ENCODE measurements around the gene SHANK3.
"Not testable (repeated sequence)": the region's sequence is repeated elsewhere in the genome, so short reads cannot be mapped to it uniquely, and the experiment has no call there.

The SHANK3 gene

GRCh38 chr22:50627642-50628542 lies 44.7 kb upstream of the SHANK3 start, which contains the start of gene ARSA:
ARSA (minus strand) TSS chr22:50628152; CDS start chr22:50627779, 373 bp downstream.
- H3K4me3 ChIP-seq (ENCODE audit: low read depth, low read length), result peak within 1 kb of the TSS; percentile 68
- peak; percentile 43 for DNase-seq (ENCODE audit: low read depth)
- peak; percentile 39 for TF ChIP-seq CTCF (IDR thresholded peaks at IDR 0.05; ENCODE audit: low read depth, low read length, missing control alignments)

GRCh38 chr22:50628543-50629134 lies 44.0 kb upstream of the SHANK3 start:
- no peak for DNase-seq (ENCODE audit: low read depth)
- no peak for TF ChIP-seq CTCF (IDR thresholded peaks at IDR 0.05; ENCODE audit: low read depth, low read length, missing control alignments)
- peak overlapping the region; percentile 68 for H3K4me3 ChIP-seq (ENCODE audit: low read depth, low read length)

GRCh38 chr22:50630376-50630775 lies 42.2 kb upstream of the SHANK3 start:
- H3K4me3 ChIP-seq (ENCODE audit: low read depth, low read length), result no peak overlapping the region
- no peak for TF ChIP-seq CTCF (IDR thresholded peaks at IDR 0.05; ENCODE audit: low read depth, low read length, missing control alignments)
- no peak for DNase-seq (ENCODE audit: low read depth)

GRCh38 chr22:50633086-50633485 lies 39.5 kb upstream of the SHANK3 start:
- TF ChIP-seq CTCF (IDR thresholded peaks at IDR 0.05; ENCODE audit: low read depth, low read length, missing control alignments), result no peak
- no peak overlapping the region for H3K4me3 ChIP-seq (ENCODE audit: low read depth, low read length)
- no peak for DNase-seq (ENCODE audit: low read depth)

- DNase-seq (ENCODE audit: low read depth), result no peak
These were observed 38.9 kb upstream of the SHANK3 start for GRCh38 chr22:50633771-50634170.

GRCh38 chr22:50635591-50635990 lies 37.0 kb upstream of the SHANK3 start:
- no peak for TF ChIP-seq CTCF (IDR thresholded peaks at IDR 0.05; ENCODE audit: low read depth, low read length, missing control alignments)
- no peak for DNase-seq (ENCODE audit: low read depth)
- H3K4me3 ChIP-seq (ENCODE audit: low read depth, low read length), result no peak overlapping the region

More at GRCh38 chr22:50633771-50634170, 38.9 kb upstream of the SHANK3 start:
- no peak overlapping the region for H3K4me3 ChIP-seq (ENCODE audit: low read depth, low read length)
- no peak for TF ChIP-seq CTCF (IDR thresholded peaks at IDR 0.05; ENCODE audit: low read depth, low read length, missing control alignments)

GRCh38 chr22:50640296-50640695 lies 32.3 kb upstream of the SHANK3 start:
- not testable (repeated sequence) for H3K4me3 ChIP-seq (ENCODE audit: low read depth, low read length); DNase-seq (ENCODE audit: low read depth)
